Upper lobe of left lung (tissue), 6 donors: ENCODE data around the gene C17orf50. TPM values are rescaled to one million over a fixed set of nuclear protein-coding genes. Genes with fewer than 3 reads are reported as not detected.

Experiments
- ATAC-seq, 2 donors: fragments of 200-7000 bp; cut with Tn5 transposase; one replicate each; pipeline ENCODE4 v1.9.1; 2022; ENCODE audit warnings: mild to moderate bottlenecking in 2 of 2, moderate library complexity in 2 of 2; ENCODE audit not compliant: low FRiP score in 2 of 2
- DNase-seq, 2 donors: peaks; one replicate each; pipeline ENCODE4 v3.0.0-alpha.2; 2019 to 2020
- H3K27ac ChIP-seq, 4 donors: fragments of 200-600 bp; sonication (generic); one replicate each; pipeline ENCODE4 v1.5.1; 2016 to 2019
- H3K27me3 ChIP-seq, 4 donors: fragments of 200-600 bp; sonication (generic); one replicate each; pipeline ENCODE4 v1.5.1; 2017 to 2019
- H3K36me3 ChIP-seq, 4 donors: fragments of 200-600 bp; sonication (generic); one replicate each; pipeline ENCODE4 v1.5.1; 2016 to 2019
- H3K4me1 ChIP-seq, 4 donors: fragments of 200-600 bp; sonication (generic); one replicate each; pipeline ENCODE4 v1.5.1; 2018 to 2019
- H3K4me3 ChIP-seq, 4 donors: fragments of 200-600 bp; sonication (generic); one replicate each; pipeline ENCODE4 v1.5.1; 2017 to 2019; ENCODE audit warnings: mild to moderate bottlenecking in 2 of 4, moderate library complexity in 1 of 4
- H3K9me3 ChIP-seq, 4 donors: fragments of 200-600 bp; sonication (generic); one replicate each; pipeline ENCODE4 v1.5.1; 2018 to 2019
- CTCF ChIP-seq, 6 experiments: fragments of 450-650 bp in 4 of 6; fragments of 200-600 bp in 2 of 6; sonication (generic) in 2 of 6; IDR thresholded peaks; one replicate each; pipeline ENCODE4 v1.5.1; 2016 to 2019; ENCODE audit warnings: antibody characterized with exemption in 6 of 6
- EP300 ChIP-seq, 4 donors: sonication (generic); formaldehyde crosslinking; IDR thresholded peaks; one replicate each; pipeline ENCODE4 v1.5.1; 2017; ENCODE audit warnings: antibody characterized with exemption in 4 of 4, control low read depth in 2 of 4
- POLR2A ChIP-seq, 4 donors: fragments of 450-650 bp; IDR thresholded peaks; one replicate each; pipeline ENCODE4 v1.5.1; 2016 to 2017; ENCODE audit warnings: antibody characterized with exemption in 4 of 4, mild to moderate bottlenecking in 2 of 4
- POLR2AphosphoS5 ChIP-seq, 2 donors: sonication (generic); formaldehyde crosslinking; IDR thresholded peaks; one replicate each; pipeline ENCODE4 v1.5.1; 2017; ENCODE audit warnings: antibody characterized with exemption in 2 of 2
- WGBS, 2 donors: methylation state at CpG; one replicate each; pipeline ENCODE4 v1.1.5; 2017 to 2018; 5-methylcytosine and 5-hydroxymethylcytosine counted together
- total RNA-seq, 6 donors: library from RNA; depleted of rRNA in 4 of 6; stranded (reverse); fragments of >200 nt in 4 of 6; gene quantifications; one replicate each; pipeline versions ENCODE4 v1.1.0 to v1.2.1, GENCODE V29; 2016 to 2021
- donor health status: DM: no; HTN: no; CAD: no; lungs with moderate emphysema.
- donor health status: DM: no; HTN: yes; CAD: no; lungs with severe emphysema.

The C17orf50 gene
- 1 to 10 TPM in 1 of 6 donors, under 1 TPM in 1, not detected in 4; 0.46 to 1.1 TPM for total RNA-seq

GRCh38 chr17:35760587-35760986 lies at the start of gene C17orf50:
Gene C17orf50 (plus strand): TSS chr17:35760887. CDS start chr17:35760942, 55 bp downstream.
- 70 to 100% methylated on average over 1 of the region's 1 CpG for WGBS, 2 donors
- H3K27me3 ChIP-seq, result no peaks in the 10 kb centered on the region
- H3K36me3 ChIP-seq, result no peaks in the 10 kb centered on the region
- ATAC-seq, result no peak
- H3K27ac ChIP-seq, result no peak within 1 kb of the TSS
- TF ChIP-seq CTCF (IDR thresholded peaks at IDR 0.05), result no peak
- TF ChIP-seq EP300 (IDR thresholded peaks at IDR 0.05), result no peak
- no peak for TF ChIP-seq POLR2AphosphoS5 (IDR thresholded peaks at IDR 0.05)
- TF ChIP-seq POLR2A (IDR thresholded peaks at IDR 0.05), result no peak
- DNase-seq, result no peak
- H3K9me3 ChIP-seq, result no peaks in the 10 kb centered on the region
- no peak within 1 kb of the TSS for H3K4me3 ChIP-seq
- peaks cover 9 to 18% (median 13%) of the 10 kb centered on the region in 4 donors for H3K4me1 ChIP-seq

- Histone ChIP-seq H3K36me3 (peaks cover 6 to 56% (median 18%) of the 10 kb centered on the region in 4 donors), H3K9me3 (no peaks in the 10 kb centered on the region), H3K4me3 (no peak overlapping the region), H3K4me1 (peaks cover 24 to 27% (median 26%) of the 10 kb centered on the region in 4 donors), H3K27ac (no peak overlapping the region), H3K27me3 (no peaks in the 10 kb centered on the region)
- ATAC-seq, result no peak
- no peak for DNase-seq
- TF ChIP-seq EP300 (IDR thresholded peaks at IDR 0.05) (no peak), POLR2AphosphoS5 (IDR thresholded peaks at IDR 0.05) (no peak), POLR2A (IDR thresholded peaks at IDR 0.05) (no peak), CTCF (IDR thresholded peaks at IDR 0.05) (no peak)
- WGBS, 2 donors, result 93 to 98% methylated on average over 2 of the region's 2 CpGs
Measured at GRCh38 chr17:35710950-35711349, 49.7 kb upstream of the C17orf50 start.

- Histone ChIP-seq H3K4me1 (peaks cover 36 to 42% (median 38%) of the 10 kb centered on the region in 4 donors), H3K9me3 (no peaks in the 10 kb centered on the region), H3K27ac (peak overlapping the region in 2 of 4 donors; percentile 36 to 38), H3K27me3 (no peaks in the 10 kb centered on the region), H3K36me3 (peaks cover 6 to 64% (median 20%) of the 10 kb centered on the region in 4 donors), H3K4me3 (no peak overlapping the region)
- DNase-seq, result no peak
- ATAC-seq, result no peak
- WGBS, 2 donors, result 33 to 34% methylated on average over 7 of the region's 7 CpGs
- TF ChIP-seq EP300 (IDR thresholded peaks at IDR 0.05) (no peak), POLR2AphosphoS5 (IDR thresholded peaks at IDR 0.05) (peak; percentile 20 to 31)
Measured at GRCh38 chr17:35713069-35713728, 47.5 kb upstream of the C17orf50 start.

- Histone ChIP-seq H3K27me3 (no peaks in the 10 kb centered on the region), H3K9me3 (no peaks in the 10 kb centered on the region), H3K4me1 (peaks cover 31 to 44% (median 41%) of the 10 kb centered on the region in 4 donors), H3K27ac (no peak overlapping the region), H3K4me3 (no peak overlapping the region), H3K36me3 (peaks cover 8 to 61% (median 18%) of the 10 kb centered on the region in 4 donors)
- ATAC-seq (no peak), DNase-seq (no peak)
- 87% methylated on average over 2 of the region's 2 CpGs for WGBS, 2 donors
- TF ChIP-seq POLR2A (IDR thresholded peaks at IDR 0.05), result no peak
- no peak for TF ChIP-seq CTCF (IDR thresholded peaks at IDR 0.05)
- TF ChIP-seq EP300 (IDR thresholded peaks at IDR 0.05), result no peak
- TF ChIP-seq POLR2AphosphoS5 (IDR thresholded peaks at IDR 0.05), result no peak
Measured at GRCh38 chr17:35714988-35715387, 45.7 kb upstream of the C17orf50 start.

GRCh38 chr17:35715416-35715815 lies 45.3 kb upstream of the C17orf50 start:
- H3K27me3 ChIP-seq, result no peaks in the 10 kb centered on the region
- H3K27ac ChIP-seq, result peak overlapping the region in 2 of 4 donors; percentile 8 to 74
- peaks cover 8 to 59% (median 18%) of the 10 kb centered on the region in 4 donors for H3K36me3 ChIP-seq
- ATAC-seq (no peak), DNase-seq (no peak)
- no peaks in the 10 kb centered on the region for H3K9me3 ChIP-seq
- no peak overlapping the region for H3K4me3 ChIP-seq
- H3K4me1 ChIP-seq, result peaks cover 31 to 44% (median 41%) of the 10 kb centered on the region in 4 donors
- TF ChIP-seq CTCF (IDR thresholded peaks at IDR 0.05), result no peak
- no peak for TF ChIP-seq POLR2AphosphoS5 (IDR thresholded peaks at IDR 0.05)
- TF ChIP-seq EP300 (IDR thresholded peaks at IDR 0.05), result no peak
- no peak for TF ChIP-seq POLR2A (IDR thresholded peaks at IDR 0.05)
